ENCODE measurements around the gene GRM2.
A peak's percentile ranks its signal among the peaks of the same experiment; 100 is the strongest.

Gene GRM2

DNA sequence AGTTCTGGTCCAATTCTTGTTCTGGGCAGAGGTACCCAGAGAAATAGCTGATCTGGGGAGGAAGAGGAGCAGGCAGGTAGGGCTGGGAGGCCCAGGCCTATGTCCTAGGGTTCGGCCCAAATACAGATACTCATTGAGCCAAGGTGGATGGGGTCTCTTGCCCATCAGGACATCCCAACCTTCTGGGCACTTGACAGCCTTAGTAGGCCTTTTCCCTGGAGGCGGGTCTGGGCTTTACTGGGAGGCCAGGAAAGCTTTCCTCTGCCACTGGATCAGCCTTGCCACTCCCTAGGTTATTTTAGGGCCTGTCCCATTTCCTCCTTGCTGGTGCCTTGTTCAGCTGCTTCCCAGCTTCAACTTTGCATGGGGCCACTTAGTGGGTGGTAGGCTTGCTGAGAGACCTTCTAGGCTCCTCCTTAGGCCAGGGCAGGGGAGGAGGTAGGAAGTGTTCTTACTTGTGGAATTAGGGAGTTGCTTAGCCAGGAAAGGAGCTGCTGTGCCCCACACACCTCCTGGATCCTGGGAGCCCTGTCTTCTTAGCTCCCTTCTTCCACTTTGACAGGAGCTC, 26.1 kb upstream of the GRM2 start:
- no peak for DNase-seq

DNA sequence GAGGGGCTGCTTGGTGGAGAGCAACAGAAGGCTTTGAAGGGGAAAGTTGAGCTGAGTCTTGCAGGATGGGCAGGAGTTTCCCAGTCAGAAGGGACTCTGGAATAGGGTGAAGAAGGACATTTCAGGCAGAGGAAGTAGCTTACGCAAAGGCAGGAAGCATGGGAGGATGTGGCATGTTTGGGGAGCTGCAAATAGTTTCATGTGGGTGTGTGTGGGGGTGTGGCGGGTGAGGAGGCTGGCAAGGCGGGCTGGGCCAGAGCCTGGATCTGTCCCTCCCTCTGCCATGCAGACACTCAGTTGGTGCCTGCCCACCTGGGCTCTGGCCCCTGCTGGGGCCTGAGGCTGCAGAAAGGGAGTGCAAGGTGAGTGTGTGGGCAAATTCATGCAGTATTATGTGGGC, 25.4 kb upstream of the GRM2 start:
- DNase-seq = peak; percentile 56

- DNase-seq = peak; percentile 78
Observed at GRCh38 chr3:51682079-51682478, 24.8 kb upstream of the GRM2 start.

GRCh38 chr3:51682526-51682925, 24.3 kb upstream of the GRM2 start:
- DNase-seq = no peak

DNA sequence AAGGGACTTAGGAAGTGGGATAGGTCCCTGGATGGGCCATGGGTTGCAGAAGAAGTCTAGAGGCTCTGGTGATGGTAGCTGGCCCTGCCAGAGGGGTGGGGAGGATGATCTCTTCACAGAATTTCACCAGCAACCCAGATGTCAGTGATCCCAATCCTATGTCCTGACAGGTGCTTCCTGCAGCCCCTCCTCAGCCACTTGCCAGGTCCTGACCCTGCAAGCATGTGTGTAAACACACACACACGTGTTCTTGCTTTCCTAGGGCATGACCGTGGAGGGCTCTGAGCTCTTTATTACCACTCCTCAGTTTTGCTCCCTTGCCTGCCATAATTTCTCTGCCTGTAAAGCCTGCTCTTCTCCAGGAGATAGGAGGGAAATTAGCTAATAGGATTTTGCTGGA, 23.3 kb upstream of the GRM2 start:
- no peak for DNase-seq

- no peak for DNase-seq
Observed at GRCh38 chr3:51684971-51685751, 21.7 kb upstream of the GRM2 start.

DNA sequence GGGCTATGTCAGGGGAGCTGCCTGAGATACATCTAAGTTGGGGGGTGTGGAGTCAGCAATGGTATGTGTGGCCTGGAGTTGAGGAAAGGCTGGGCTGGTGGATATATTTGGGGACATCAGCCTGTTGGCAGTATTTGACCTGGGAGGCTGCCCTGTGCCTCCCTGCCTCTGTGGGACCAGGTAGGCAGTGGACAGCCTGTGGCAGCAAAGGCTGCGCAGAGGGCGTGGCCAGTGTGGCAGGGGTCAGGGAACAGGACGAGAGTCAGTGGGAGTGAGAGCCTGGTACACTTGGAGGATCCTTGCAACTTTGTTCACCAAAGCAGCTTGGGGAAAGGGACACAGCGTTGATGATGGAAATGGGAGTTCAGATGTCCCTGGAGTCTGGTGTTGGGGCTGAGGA, 20.8 kb upstream of the GRM2 start:
- DNase-seq = no peak

GRCh38 chr3:51686512-51687215, 20.2 kb upstream of the GRM2 start:
- peak; percentile 89 for DNase-seq

GRCh38 chr3:51687431-51688205, 19.2 kb upstream of the GRM2 start:
- DNase-seq = no peak

DNA sequence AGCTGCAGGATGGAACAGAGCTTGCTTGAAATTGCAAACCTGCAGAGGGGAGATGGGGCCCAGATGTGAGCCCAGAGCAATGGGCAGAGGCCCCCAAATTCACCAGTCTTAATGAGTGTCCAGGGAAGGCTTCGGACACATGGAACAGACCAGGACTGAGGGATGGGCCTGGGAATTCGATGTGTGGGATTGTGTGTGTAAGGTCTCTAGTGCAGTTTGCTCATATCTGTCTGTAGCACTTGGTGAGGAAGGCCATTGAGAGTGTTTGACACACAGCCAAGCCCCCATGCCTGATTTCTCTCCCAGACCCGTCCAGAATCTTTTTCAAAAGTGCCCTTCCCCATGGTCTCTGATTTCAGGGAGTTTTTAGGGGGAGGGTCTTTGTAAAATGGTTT, 18.7 kb upstream of the GRM2 start:
- no peak for DNase-seq

DNA sequence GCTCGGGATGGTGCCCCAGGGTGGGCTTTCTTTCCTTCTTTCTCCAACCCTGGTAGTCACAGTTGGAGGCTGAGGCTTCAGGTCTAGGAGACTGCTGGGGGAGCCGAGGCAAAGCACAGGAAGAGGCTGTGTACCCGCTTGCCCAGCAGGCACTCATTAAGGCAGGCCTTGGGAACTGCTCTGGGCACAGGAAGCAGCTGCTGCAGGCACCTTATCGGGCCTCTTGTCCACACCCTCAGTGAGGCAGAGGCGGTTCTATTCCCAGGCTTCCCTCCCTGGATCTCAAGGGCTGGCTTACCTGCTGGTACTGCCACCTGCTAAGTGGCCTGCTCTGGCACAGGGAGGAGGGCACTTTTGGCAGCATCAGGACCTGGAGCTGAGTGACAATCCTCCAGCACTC, 15.8 kb upstream of the GRM2 start:
- DNase-seq = no peak

GRCh38 chr3:51691949-51692348, 14.9 kb upstream of the GRM2 start:
- no peak for DNase-seq

DNA sequence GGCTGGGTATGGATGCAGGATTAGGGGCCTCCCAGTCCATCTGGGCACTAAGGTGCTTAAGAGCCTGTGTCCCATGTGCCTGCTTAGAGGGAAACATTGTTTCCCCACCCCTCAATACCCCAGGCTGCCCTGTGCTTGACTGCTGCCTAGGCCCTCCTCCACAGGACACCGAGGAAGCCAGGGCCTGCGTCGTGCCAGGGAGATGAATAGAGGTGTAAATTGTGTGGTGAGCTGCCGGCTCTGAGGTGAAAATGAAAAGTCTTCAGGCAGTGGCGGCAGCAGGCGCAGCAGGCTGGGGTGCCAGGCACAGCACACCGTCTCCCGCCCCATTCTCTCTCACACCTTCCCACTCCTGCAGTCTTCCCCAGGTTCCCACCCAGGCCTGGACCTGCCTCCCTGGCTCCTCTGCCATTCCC, 13.9 kb upstream of the GRM2 start:
- no peak for DNase-seq

DNA sequence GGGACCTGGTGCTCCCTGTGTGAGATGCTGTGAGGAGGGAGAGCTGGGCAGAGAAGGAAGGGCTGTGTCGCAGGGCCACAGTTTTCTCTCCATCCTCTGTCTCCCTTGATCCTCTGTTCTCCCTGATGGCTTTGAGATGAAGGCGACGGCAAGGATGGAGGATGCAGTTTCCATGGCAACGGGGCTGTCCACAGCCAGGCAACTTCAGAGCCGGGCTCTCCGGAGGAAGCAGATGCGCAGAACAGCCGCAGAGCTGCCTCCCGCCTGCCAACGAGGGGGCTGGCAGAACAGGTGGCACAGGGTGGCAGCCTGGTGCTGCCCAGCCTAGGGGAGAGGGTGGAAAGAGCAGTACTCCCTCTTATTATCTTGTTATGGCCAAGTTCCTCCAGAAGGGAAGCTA, 9.9 kb upstream of the GRM2 start:
- DNase-seq = no peak

- DNase-seq = no peak
Observed at GRCh38 chr3:51698209-51698608, 8.7 kb upstream of the GRM2 start.

- no peak for DNase-seq
Observed at GRCh38 chr3:51700403-51700802, 6.5 kb upstream of the GRM2 start.

DNA sequence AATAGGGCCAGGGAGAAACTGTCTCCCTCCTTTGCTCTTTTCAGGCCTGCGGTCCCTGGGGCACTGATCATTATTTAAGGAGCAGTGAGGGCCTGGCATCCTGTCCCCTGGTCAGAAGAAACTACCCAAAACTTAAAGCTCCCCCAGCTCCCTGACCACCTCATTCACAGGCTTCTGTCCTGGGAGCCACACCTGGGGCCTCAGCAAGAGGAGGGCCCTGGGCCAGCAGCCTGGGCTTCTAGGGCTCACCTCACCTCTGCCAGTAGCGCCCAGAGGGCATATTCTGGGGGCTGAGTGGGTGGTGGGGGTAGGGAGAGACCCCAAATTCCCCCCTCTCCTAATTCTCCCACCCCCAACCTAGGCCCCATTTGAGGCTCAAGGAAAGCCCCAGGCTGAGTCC, 4.7 kb upstream of the GRM2 start:
- DNase-seq = no peak

DNA sequence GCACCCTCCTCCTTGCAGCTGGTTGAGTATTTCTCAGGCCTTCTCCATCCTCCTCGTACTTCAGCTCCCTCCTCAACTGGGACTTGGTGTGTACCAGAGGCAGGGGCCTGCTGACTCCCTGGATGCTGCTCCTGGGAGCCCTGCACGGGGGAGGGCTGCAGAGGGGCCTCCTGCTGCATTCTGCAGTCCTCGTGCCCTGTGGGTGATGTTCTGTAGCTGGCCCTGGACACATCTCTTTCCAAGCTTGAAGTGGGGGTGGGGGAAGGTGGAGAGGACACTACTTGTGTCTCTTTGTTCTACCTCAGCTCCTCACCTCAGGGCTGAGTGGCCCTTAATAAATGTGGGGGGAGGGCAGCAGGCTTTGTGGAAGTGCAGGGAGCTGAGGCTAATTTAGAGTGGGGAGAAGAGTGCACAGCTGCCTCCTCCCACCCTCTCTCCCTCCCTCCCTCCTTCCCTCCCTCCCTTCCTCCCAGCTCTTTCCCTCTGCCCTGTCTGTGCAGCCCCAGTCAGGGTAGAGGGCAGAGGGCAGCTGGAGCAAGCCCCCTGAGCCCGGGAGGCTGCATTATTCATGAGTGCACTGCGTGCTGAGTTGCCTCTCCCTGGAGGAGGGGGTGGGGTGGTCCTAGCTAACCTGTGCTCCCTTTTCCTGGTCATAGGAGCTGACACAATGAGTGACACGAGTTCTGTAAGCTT, 3.7 kb upstream of the GRM2 start:
- no peak for DNase-seq

- DNase-seq = no peak
Observed at GRCh38 chr3:51703761-51704510, 2.9 kb upstream of the GRM2 start.

DNA sequence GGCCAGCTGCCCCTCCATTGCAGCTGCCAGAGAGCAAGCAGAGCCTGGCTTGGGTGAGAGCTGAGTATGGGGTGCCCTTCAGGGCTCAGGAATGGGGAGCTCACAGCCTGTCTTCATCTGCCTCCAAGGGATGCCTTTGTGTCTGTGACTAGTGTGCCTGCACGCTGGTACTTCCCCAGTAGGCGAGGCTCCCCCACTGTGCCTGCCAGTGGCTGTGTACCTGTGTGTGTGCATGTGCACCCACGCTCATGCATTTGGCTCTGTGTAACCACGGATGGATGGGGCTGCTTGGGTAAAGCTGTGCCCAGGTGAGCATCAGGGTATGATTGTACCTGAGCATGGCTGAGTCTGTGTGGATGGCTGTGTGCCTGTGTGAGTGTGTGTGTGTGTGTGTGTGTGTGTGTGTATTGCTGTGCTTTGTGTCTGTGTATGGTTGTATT, 2.3 kb upstream of the GRM2 start:
- no peak for DNase-seq

DNA sequence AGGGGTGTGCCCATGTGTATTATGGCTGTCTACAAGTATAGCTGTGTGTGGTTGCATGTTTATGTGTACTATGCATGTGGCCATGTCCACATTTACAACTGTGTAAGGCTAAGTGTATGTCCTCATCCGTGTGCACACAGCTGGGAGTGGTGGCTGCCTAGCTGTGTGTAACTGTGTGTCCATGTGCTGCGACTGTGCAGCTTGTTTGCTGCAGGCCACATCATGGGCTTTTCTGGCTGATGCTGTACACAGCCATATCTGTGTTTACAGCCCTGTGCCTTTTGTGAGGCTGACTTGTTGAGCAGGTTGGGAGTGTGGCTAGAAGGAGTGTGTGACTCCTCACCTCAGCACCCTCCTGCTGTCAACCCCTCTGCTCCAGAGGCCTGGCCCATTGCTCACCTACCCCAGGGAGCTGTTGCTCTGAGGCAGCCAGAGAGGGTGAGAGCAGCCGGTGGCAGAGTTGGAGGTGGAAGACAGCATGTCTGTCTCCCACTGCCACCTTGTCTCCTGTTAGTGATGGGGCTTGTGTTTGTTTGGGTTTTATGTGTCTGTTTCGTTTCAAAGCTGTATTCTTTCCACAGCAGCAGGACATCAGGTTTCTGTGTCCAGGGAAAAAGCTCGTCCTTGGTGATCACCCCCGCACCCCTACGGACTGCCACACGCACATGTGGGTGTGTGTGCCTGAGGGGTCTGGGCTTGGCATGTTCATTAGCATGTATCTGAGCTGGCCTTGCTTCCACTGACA, 1.4 kb upstream of the GRM2 start:
- no peak for DNase-seq

Data from GF-D8 (cell line).